GM06990 (cell line): Measurements from ENCODE around the gene MAP3K10.

ENCODE experiments used
- DNase-seq: peaks from one replicate; pipeline ENCODE4 v3.0.0-alpha.2; 2011; ENCODE audit not compliant: insufficient read length; ENCODE audit errors: extremely low read depth
- H3K27me3 ChIP-seq: replicated peaks from 2 replicates; pipeline ENCODE4 v1.6.0; 2011; ENCODE audit warnings: low read length; ENCODE audit not compliant: control insufficient read depth, insufficient read depth
- H3K36me3 ChIP-seq: 2 replicates; pipeline ENCODE4 v1.5.1; 2011; ENCODE audit warnings: low read length; ENCODE audit not compliant: control insufficient read depth, insufficient read depth
- H3K4me3 ChIP-seq: replicated peaks from 2 replicates; pipeline ENCODE4 v1.5.1; 2011; ENCODE audit warnings: low read depth, mild to moderate bottlenecking, control low read depth, low read length
- CTCF ChIP-seq: IDR thresholded peaks from 2 replicates; pipeline ENCODE4 v1.5.1; 2011; ENCODE audit warnings: low read length, control low read depth, mild to moderate bottlenecking, inconsistent platforms; ENCODE audit not compliant: insufficient read depth, poor library complexity, severe bottlenecking

Gene MAP3K10

DNA sequence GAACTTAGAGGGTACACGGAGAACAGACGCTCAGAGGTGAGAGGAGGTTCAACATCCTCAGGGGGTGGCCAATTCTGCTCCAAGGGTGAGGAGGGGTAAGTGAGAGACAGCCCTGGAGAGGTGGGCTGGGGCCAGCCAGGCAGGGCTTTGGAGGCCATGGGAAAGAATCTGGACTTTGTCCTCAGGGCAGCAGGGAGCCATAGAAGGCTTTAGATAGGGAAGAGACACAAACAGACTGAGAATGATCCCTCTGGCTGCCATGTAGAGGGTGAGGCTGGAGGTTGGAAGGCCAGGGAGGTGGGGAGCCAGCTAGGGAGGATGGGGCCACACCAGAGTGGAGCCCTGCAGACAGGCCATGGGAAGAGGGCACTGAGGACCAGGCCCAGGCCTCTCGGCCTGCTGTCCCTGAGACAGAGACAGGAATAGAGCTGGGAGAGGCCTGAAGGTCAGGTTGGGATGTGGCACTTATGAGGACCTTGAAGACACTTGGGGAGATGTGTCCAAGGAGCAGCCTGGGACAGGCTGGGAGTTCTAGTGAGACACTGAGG is 64.5 kb downstream of the MAP3K10 start:
- H3K27me3 ChIP-seq, result no peaks in the 10 kb centered on the region
- no peak for TF ChIP-seq CTCF
- no peak overlapping the region for H3K4me3 ChIP-seq
- peaks cover 26% of the 10 kb centered on the region for H3K36me3 ChIP-seq
- DNase-seq, result no peak

DNA sequence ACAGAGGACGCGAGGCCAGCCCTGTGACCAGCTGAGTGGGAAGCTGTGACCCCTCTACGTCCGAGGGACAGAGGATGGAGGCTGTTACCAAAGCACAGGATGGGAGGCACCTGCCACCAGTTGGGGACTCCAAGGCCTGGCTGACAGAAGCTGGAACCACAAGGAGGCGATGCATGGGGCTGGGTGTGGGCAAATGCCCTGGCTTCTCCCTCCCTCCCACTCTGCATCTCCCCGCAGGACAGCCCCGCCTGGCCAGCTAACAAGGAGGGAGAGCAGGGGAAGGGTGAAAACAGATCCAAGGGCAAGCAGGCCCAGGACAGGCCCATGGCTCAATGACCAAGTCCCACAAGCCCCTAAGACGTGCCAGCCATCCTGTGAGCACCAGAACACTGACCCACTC is 65.3 kb downstream of the MAP3K10 start:
- Histone ChIP-seq H3K27me3 (no peaks in the 10 kb centered on the region), H3K36me3 (peaks cover 23% of the 10 kb centered on the region), H3K4me3 (no peak overlapping the region)
- DNase-seq, result no peak
- no peak for TF ChIP-seq CTCF

DNA sequence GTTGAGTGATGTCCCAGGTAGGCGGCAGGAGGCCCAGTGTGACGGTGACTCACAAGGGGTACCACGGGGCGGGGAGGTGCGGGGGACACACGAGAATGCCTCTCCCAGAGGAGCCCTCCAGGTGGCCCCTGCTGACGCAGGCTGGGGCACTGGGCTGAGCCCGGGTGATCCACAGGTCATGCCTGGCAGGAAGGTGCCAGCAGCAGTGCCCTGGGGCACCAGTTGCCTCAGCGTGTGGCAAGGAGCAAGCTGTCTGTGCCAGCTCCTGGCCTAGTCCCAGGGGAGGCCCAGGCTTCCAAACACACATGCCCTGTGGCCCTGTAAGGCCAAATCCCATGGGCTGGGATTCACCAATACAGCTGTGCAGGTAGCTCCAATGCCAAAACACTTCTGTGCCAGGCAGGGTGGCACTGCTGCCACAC is 65.9 kb downstream of the MAP3K10 start:
- no peak for DNase-seq
- H3K27me3 ChIP-seq, result no peaks in the 10 kb centered on the region
- H3K4me3 ChIP-seq, result no peak overlapping the region
- peaks cover 21% of the 10 kb centered on the region for H3K36me3 ChIP-seq
- TF ChIP-seq CTCF, result no peak

DNA sequence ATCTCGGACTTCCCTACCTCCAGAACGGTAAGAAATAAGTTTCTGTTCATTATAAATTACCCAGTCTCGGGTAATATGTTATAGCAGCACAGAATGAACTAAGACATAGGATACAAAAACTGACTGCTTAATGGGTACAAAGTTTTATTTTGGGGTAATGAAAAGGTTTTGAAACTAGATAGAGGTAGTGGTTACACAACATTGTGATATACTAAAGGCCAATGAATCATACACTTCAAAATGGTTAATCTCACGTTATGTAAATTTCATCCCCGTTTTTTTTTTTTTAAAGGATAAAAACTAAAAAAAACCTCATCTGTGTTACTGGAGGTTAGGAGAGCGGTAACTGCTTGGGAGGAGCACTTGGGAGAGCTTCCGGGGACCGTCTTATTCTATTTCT is 70.4 kb downstream of the MAP3K10 start:
- Histone ChIP-seq H3K36me3 (peaks cover 25% of the 10 kb centered on the region), H3K27me3 (no peaks in the 10 kb centered on the region), H3K4me3 (no peak overlapping the region)
- no peak for TF ChIP-seq CTCF
- no peak for DNase-seq

- no peak for DNase-seq
- H3K36me3 ChIP-seq, result peaks cover 20% of the 10 kb centered on the region
- no peak overlapping the region for H3K4me3 ChIP-seq
- no peak for TF ChIP-seq CTCF
- no peaks in the 10 kb centered on the region for H3K27me3 ChIP-seq
Measured at GRCh38 chr19:40262422-40262821, 71.2 kb downstream of the MAP3K10 start.
